Activated CD4-positive, alpha-beta T cell treated with anti-CD3 and anti-CD28 coated beads, Interleukin-2, amount 10 ng/mL, durations not matched to agents 24 days and 14 days (primary cell): ENCODE measurements around the gene TXNDC9. TPM values are rescaled to one million over a fixed set of nuclear protein-coding genes. Genes with fewer than 3 reads are reported as not detected.
"Not testable (repeated sequence)": the region's sequence is repeated elsewhere in the genome, so short reads cannot be mapped to it uniquely, and the experiment has no call there.

Source experiments
- DNase-seq: peaks from one replicate; pipeline ENCODE4 v3.0.0; 2022
- H3K27ac Mint-ChIP-seq: one replicate; pipeline ENCODE4 v1.8.0; 2022; ENCODE audit warnings: mild to moderate bottlenecking, mixed read lengths
- H3K27me3 Mint-ChIP-seq: one replicate; pipeline ENCODE4 v1.8.0; 2022; ENCODE audit warnings: mixed read lengths
- H3K36me3 Mint-ChIP-seq: one replicate; pipeline ENCODE4 v1.8.0; 2022; ENCODE audit warnings: low read depth, mild to moderate bottlenecking, mixed read lengths
- H3K4me1 Mint-ChIP-seq: one replicate; pipeline ENCODE4 v1.8.0; 2021; ENCODE audit warnings: mixed read lengths
- H3K4me3 Mint-ChIP-seq: one replicate; pipeline ENCODE4 v1.8.0; 2022; ENCODE audit warnings: mild to moderate bottlenecking, moderate library complexity, mixed read lengths
- H3K9me3 Mint-ChIP-seq: one replicate; pipeline ENCODE4 v1.8.0; 2021; ENCODE audit warnings: mixed read lengths
- intact Hi-C: fragments of 100-400 bp; cut with micrococcal nuclease; formaldehyde crosslinking; loops from one replicate; pipeline ENCODE4 v1.15.1; 2023
- total RNA-seq: library from RNA; stranded (reverse); gene quantifications from 2 replicates; pipeline ENCODE4 v1.2.3, GENCODE V29; 2022

Gene TXNDC9
- total RNA-seq, 1 donor from 2014 or later: 42.1 TPM

DNA sequence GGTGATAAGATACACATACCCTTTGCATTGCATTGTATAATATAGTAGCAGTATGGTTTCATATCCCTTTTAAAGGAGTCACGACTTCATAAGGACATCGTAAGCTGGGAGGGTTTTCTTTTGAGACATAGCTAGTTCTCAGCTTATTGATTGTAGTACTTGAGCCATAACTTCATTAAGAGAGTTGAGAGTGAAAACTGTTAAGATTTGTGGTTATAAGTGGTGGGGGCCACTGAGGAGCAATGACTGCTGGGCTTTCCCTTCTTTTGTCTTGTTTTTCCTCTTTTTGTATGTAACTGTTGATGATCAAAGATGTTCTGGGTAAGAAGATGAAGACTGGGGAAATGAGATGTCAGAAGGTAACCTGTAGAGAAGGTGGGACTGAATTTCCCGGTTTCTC lies 12.0 kb upstream of the TXNDC9 start:
- H3K27me3 Mint-ChIP-seq: no peaks in the 10 kb centered on the region
- H3K27ac Mint-ChIP-seq: peak overlapping the region; percentile 20
- peak overlapping the region; percentile 26 for H3K4me3 Mint-ChIP-seq
- peaks cover 34% of the 10 kb centered on the region for H3K4me1 Mint-ChIP-seq
- intact Hi-C loops: loop anchor here (1.0 kb wide), 1 partner anchor 12 kb away; the partner anchor contains the start of gene TXNDC9
- no peak for DNase-seq
- no peaks in the 10 kb centered on the region for H3K9me3 Mint-ChIP-seq
- H3K36me3 Mint-ChIP-seq: peaks cover 13% of the 10 kb centered on the region

- intact Hi-C loops: no loop called here
- Mint-ChIP-seq H3K27me3 (no peaks in the 10 kb centered on the region), H3K4me3 (no peak overlapping the region), H3K4me1 (peaks cover 40% of the 10 kb centered on the region), H3K9me3 (no peaks in the 10 kb centered on the region), H3K27ac (no peak overlapping the region), H3K36me3 (peaks cover 12% of the 10 kb centered on the region)
- no peak for DNase-seq
Observed at GRCh38 chr2:99346218-99346617, 10.1 kb upstream of the TXNDC9 start.

GRCh38 chr2:99345446-99345845 lies 9.3 kb upstream of the TXNDC9 start:
- peaks cover 40% of the 10 kb centered on the region for H3K4me1 Mint-ChIP-seq
- intact Hi-C loops, H3K4me3 Mint-ChIP-seq, DNase-seq, H3K36me3 Mint-ChIP-seq, H3K27ac Mint-ChIP-seq, H3K27me3 Mint-ChIP-seq, H3K9me3 Mint-ChIP-seq: not testable (repeated sequence)

DNA sequence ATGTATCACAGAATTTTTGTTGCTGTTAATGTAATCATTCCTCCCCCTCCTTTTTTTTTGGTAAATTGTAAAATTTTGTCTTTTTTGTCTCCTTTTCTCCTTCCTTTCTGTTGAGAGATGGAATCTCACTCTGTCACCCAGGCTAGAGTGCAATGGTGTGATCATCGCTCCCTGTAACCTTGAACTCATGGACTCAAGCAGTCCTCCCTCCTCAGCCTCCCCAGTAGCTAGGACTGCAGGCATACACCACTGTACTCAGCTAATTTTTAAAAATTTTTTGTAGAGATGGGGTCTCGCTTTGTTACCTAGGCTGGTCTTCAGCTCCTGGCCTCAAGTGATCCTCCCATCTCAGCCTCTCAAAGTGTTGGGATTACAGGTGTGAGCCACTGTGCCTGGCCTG lies 6.4 kb upstream of the TXNDC9 start:
- Mint-ChIP-seq H3K27ac (no peak overlapping the region), H3K36me3 (peaks cover 9% of the 10 kb centered on the region), H3K9me3 (no peaks in the 10 kb centered on the region), H3K4me3 (no peak overlapping the region), H3K4me1 (peaks cover 36% of the 10 kb centered on the region), H3K27me3 (no peaks in the 10 kb centered on the region)
- no peak for DNase-seq
- intact Hi-C loops: no loop called here

- no peaks in the 10 kb centered on the region for H3K9me3 Mint-ChIP-seq
- DNase-seq: no peak
- peaks cover 9% of the 10 kb centered on the region for H3K36me3 Mint-ChIP-seq
- intact Hi-C loops: no loop called here
- peaks cover 30% of the 10 kb centered on the region for H3K4me1 Mint-ChIP-seq
- no peak overlapping the region for H3K27ac Mint-ChIP-seq
- no peaks in the 10 kb centered on the region for H3K27me3 Mint-ChIP-seq
- no peak overlapping the region for H3K4me3 Mint-ChIP-seq
Observed at GRCh38 chr2:99340669-99341236, 4.6 kb upstream of the TXNDC9 start.

DNA sequence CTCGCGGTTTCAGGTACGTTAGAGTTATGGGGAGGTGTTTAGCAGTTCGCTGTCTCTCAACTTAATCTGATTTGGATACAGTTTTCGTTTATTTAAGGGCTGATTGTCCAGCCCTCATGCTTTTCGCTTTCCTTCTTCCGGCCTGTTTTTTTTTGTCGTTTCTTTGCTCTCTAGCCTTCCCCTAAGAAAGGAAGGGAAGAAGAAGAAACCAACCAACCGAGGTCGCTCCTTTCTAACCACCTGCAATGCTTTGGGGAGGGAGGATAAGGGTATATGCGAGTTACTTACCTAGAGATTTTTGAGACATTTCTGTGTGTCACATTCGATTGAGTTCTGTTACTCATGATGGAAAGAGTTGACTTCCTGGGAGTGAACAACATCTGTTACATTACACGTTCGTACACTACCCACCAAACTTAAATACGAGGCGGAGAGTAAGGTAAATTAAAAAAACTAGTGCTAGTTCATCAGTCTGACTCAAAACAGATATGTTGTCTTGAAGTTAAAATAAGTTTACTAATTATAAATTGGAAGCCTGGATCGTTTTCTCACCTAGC lies 2.0 kb upstream of the TXNDC9 start:
- Mint-ChIP-seq H3K27me3 (no peaks in the 10 kb centered on the region), H3K4me3 (no peak overlapping the region), H3K4me1 (peaks cover 39% of the 10 kb centered on the region), H3K9me3 (no peaks in the 10 kb centered on the region), H3K27ac (no peak overlapping the region), H3K36me3 (peaks cover 8% of the 10 kb centered on the region)
- DNase-seq: peak; percentile 74
- intact Hi-C loops: loop anchor here (5.0 to 10.0 kb wide), 4 partner anchors 39 to 1673 kb away; partner anchors contain the start of genes ACTR1B and C2orf92

- Mint-ChIP-seq H3K4me3 (no peak within 1 kb of the TSS), H3K4me1 (peaks cover 36% of the 10 kb centered on the region), H3K36me3 (peaks cover 11% of the 10 kb centered on the region), H3K9me3 (no peaks in the 10 kb centered on the region), H3K27ac (no peak within 1 kb of the TSS), H3K27me3 (no peaks in the 10 kb centered on the region)
- intact Hi-C loops: loop anchor here (2.0 to 10.0 kb wide), 5 partner anchors 40 to 1673 kb away; partner anchors contain the start of genes ACTR1B and C2orf92
- DNase-seq: peak; percentile 98
Observed at GRCh38 chr2:99337113-99338028, 1.2 kb upstream of the TXNDC9 start, which contains the start of gene EIF5B. EIF5B (plus strand) TSS chr2:99337389; CDS start chr2:99337555, 166 bp downstream.

DNA sequence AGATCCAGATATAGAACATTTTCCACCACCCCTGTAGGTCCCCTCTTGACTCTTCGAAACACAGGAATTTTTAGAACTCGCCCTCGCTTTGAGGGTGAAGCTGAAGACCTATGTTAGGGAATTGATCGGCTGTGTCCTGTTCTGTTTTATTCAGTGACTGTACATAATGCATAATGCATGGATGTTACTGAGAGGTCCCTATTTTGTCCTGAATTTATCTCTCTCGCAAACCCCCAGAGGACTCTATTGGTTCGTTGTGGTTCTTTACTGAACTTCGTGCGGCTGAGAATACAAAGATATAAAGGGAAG lies 625 bp upstream of the TXNDC9 start:
- no peak overlapping the region for H3K4me3 Mint-ChIP-seq
- intact Hi-C loops: loop anchor here (1.0 to 10.0 kb wide), 11 partner anchors 12 to 1672 kb away; partner anchors contain the start of genes ACTR1B, C2orf15, C2orf92 and COA5
- DNase-seq: no peak
- peaks cover 35% of the 10 kb centered on the region for H3K4me1 Mint-ChIP-seq
- peaks cover 17% of the 10 kb centered on the region for H3K36me3 Mint-ChIP-seq
- no peaks in the 10 kb centered on the region for H3K27me3 Mint-ChIP-seq
- no peaks in the 10 kb centered on the region for H3K9me3 Mint-ChIP-seq
- no peak overlapping the region for H3K27ac Mint-ChIP-seq

- Mint-ChIP-seq H3K4me3 (no peak overlapping the region), H3K27me3 (no peaks in the 10 kb centered on the region), H3K36me3 (peaks cover 50% of the 10 kb centered on the region), H3K4me1 (peaks cover 3% of the 10 kb centered on the region), H3K9me3 (no peaks in the 10 kb centered on the region), H3K27ac (no peak overlapping the region)
- DNase-seq: no peak
- intact Hi-C loops: no loop called here
Observed at GRCh38 chr2:99325384-99325783, 10.7 kb downstream of the TXNDC9 start.

- H3K4me1 Mint-ChIP-seq, DNase-seq, H3K9me3 Mint-ChIP-seq, H3K27me3 Mint-ChIP-seq, intact Hi-C loops, H3K4me3 Mint-ChIP-seq, H3K27ac Mint-ChIP-seq: not testable (repeated sequence)
- peaks cover 46% of the 10 kb centered on the region for H3K36me3 Mint-ChIP-seq
Observed at GRCh38 chr2:99317873-99318200, 18.3 kb downstream of the TXNDC9 start.

GRCh38 chr2:99317161-99317872 lies 18.8 kb downstream of the TXNDC9 start:
- Mint-ChIP-seq H3K36me3 (peaks cover 47% of the 10 kb centered on the region), H3K27ac (no peak overlapping the region), H3K4me1 (no peaks in the 10 kb centered on the region), H3K9me3 (no peaks in the 10 kb centered on the region), H3K4me3 (no peak overlapping the region), H3K27me3 (no peaks in the 10 kb centered on the region)
- DNase-seq: no peak
- intact Hi-C loops: no loop called here

- H3K4me1 Mint-ChIP-seq, H3K4me3 Mint-ChIP-seq, H3K27me3 Mint-ChIP-seq, H3K9me3 Mint-ChIP-seq, intact Hi-C loops, H3K27ac Mint-ChIP-seq, DNase-seq: not testable (repeated sequence)
- peaks cover 14% of the 10 kb centered on the region for H3K36me3 Mint-ChIP-seq
Observed at GRCh38 chr2:99301097-99301496, 35.0 kb downstream of the TXNDC9 start, which contains the start of gene LYG1. LYG1 (minus strand) TSS chr2:99301197; CDS start chr2:99295670, 5,527 bp downstream.

DNA sequence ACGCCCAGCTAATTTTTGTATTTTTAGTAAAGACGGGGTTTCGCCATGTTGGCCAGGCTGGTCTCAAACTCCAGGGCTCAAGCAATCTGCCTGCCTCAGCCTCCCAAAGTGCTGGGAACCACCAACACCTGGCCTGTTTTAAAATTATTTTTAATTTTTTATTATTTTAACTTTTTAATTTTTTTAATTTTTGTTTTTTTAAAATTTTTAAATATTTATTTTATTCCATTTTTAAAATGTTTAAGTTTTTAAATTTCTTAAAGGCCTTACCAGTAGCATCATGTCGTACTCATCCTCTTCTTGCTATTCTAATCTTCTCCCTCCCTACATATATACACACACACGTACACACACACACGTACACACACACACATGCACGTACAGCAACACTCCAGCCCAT lies 36.6 kb downstream of the TXNDC9 start:
- DNase-seq: no peak
- Mint-ChIP-seq H3K27ac (no peak overlapping the region), H3K9me3 (peaks cover 8% of the 10 kb centered on the region), H3K27me3 (no peaks in the 10 kb centered on the region), H3K36me3 (peaks cover 11% of the 10 kb centered on the region), H3K4me1 (peaks cover 3% of the 10 kb centered on the region), H3K4me3 (no peak overlapping the region)
- intact Hi-C loops: no loop called here
